ENCODE measurements around the gene PSMA5. TPM values are rescaled to one million over a fixed set of nuclear protein-coding genes. Genes with fewer than 3 reads are reported as not detected.

The PSMA5 gene
- total RNA-seq, 6 experiments from 2014 or later, result 145 to 195 (median 188) TPM

DNA sequence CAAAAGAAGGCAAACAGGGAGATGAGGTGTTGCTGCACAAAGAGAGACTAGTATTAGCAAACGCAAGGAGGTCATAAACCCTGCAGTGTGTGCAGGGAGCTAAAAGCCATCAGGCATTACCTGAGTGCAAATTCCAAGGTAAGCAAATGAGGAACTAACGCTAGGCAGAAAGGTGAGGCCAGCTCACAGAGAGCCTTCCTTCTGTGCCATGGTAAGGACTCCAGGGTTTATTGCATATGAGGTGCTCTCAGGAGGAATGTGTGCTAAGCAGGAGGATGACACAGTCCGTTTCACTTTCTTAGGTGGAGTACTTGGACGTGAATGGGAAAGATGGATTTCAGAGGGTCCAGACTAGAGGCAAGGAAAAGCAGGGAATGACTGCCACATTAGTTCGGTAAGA is 74.8 kb downstream of the PSMA5 start:
- Mint-ChIP-seq H3K9me3 (no peaks in the 10 kb centered on the region), H3K4me1 (ENCODE audit: low read depth) (no peaks in the 10 kb centered on the region), H3K27me3 (ENCODE audit: insufficient read depth) (no peaks in the 10 kb centered on the region; the same call in 1 of the 2 replicates), H3K36me3 (ENCODE audit: low read depth) (no peaks in the 10 kb centered on the region), H3K4me3 (no peak overlapping the region), H3K27ac (no peak overlapping the region)
- no peak for DNase-seq
- TF ChIP-seq, protein P1, sequence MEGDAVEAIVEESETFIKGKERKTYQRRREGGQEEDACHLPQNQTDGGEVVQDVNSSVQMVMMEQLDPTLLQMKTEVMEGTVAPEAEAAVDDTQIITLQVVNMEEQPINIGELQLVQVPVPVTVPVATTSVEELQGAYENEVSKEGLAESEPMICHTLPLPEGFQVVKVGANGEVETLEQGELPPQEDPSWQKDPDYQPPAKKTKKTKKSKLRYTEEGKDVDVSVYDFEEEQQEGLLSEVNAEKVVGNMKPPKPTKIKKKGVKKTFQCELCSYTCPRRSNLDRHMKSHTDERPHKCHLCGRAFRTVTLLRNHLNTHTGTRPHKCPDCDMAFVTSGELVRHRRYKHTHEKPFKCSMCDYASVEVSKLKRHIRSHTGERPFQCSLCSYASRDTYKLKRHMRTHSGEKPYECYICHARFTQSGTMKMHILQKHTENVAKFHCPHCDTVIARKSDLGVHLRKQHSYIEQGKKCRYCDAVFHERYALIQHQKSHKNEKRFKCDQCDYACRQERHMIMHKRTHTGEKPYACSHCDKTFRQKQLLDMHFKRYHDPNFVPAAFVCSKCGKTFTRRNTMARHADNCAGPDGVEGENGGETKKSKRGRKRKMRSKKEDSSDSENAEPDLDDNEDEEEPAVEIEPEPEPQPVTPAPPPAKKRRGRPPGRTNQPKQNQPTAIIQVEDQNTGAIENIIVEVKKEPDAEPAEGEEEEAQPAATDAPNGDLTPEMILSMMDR (IDR thresholded peaks at IDR 0.05), result no peak

DNA sequence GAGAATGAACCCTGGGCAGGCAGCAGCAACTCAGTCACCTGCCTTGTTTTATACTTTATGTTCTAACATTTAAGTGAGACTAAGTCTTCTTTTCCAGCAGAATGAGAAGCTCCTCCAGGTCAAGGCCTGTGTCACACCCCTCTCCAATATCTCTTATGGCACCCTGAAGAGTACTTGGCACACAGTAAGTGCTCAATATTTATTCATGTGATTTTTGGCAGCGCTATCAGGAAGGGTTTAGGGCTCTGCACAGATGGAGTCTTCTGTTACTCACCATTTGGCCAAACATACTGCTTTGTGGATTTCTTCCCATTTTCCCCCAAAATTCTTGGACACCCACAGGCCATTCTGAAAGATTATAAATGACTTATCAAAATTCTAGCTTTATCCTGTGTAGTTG is 75.6 kb downstream of the PSMA5 start:
- TF ChIP-seq, protein P1 (IDR thresholded peaks at IDR 0.05), result no peak
- no peaks in the 10 kb centered on the region; the same call in 1 of the 2 replicates for H3K27me3 Mint-ChIP-seq (ENCODE audit: insufficient read depth)
- no peak for DNase-seq
- H3K9me3 Mint-ChIP-seq, result no peaks in the 10 kb centered on the region
- H3K27ac Mint-ChIP-seq, result no peak overlapping the region
- H3K4me3 Mint-ChIP-seq, result no peak overlapping the region
- H3K4me1 Mint-ChIP-seq (ENCODE audit: low read depth), result no peaks in the 10 kb centered on the region
- no peaks in the 10 kb centered on the region for H3K36me3 Mint-ChIP-seq (ENCODE audit: low read depth)

DNA sequence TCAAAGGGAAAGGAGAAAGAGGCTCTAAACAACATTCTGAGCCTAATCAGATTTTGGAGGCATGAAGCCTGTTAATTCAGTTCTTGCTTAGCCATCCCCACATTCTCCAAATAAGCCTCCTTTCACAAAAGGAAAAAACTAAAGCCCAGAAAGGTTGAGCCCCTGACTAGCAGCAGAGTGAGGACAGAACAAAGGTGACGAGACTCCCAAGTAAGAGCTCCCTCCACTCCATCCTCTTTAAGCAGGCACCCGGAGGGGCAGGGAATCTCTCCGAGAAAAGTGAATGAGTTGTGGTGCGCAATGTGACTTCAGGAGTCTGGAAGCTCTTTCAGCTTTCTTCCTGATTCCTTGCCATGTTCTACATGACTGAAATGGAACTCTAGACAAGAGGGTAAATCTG is 76.1 kb downstream of the PSMA5 start:
- H3K27ac Mint-ChIP-seq, result no peak overlapping the region
- no peaks in the 10 kb centered on the region for H3K9me3 Mint-ChIP-seq
- no peak overlapping the region for H3K4me3 Mint-ChIP-seq
- H3K27me3 Mint-ChIP-seq (ENCODE audit: insufficient read depth), result no peaks in the 10 kb centered on the region; the same call in 1 of the 2 replicates
- no peaks in the 10 kb centered on the region for H3K36me3 Mint-ChIP-seq (ENCODE audit: low read depth)
- H3K4me1 Mint-ChIP-seq (ENCODE audit: low read depth), result no peaks in the 10 kb centered on the region
- DNase-seq, result no peak
- TF ChIP-seq, protein P1 (IDR thresholded peaks at IDR 0.05), result no peak

Other genes starting within 250 kb of the PSMA5 start
- 100 to 1,000 TPM; 165 to 194 (median 176) TPM for gene SARS1, start 212.5 kb downstream of the PSMA5 start, total RNA-seq (2021; fragmentation: NEBNext Ultra II Directional; extraction: Animal tissue kit (Norgen Biotek cat#: 25700))
- 1 to 10 TPM; 1.2 to 1.7 (median 1.4) TPM for gene CELSR2, start 176.9 kb downstream of the PSMA5 start, total RNA-seq (2021; fragmentation: NEBNext Ultra II Directional; extraction: Animal tissue kit (Norgen Biotek cat#: 25700))
- 10 to 100 TPM; 17.0 to 33.1 (median 30.4) TPM for gene PSRC1, start 143.3 kb downstream of the PSMA5 start, total RNA-seq (2021; fragmentation: NEBNext Ultra II Directional; extraction: Animal tissue kit (Norgen Biotek cat#: 25700))
- not detected for gene MYBPHL, start 119.4 kb downstream of the PSMA5 start, total RNA-seq (2021; fragmentation: NEBNext Ultra II Directional; extraction: Animal tissue kit (Norgen Biotek cat#: 25700))
- 10 to 100 TPM; 51.6 to 78.4 (median 58.5) TPM for gene SORT1, start 28.5 kb downstream of the PSMA5 start, total RNA-seq (2021; fragmentation: NEBNext Ultra II Directional; extraction: Animal tissue kit (Norgen Biotek cat#: 25700))
- gene SYPL2, start 40.1 kb upstream of the PSMA5 start, total RNA-seq (2021; fragmentation: NEBNext Ultra II Directional; extraction: Animal tissue kit (Norgen Biotek cat#: 25700)), result 10 to 100 TPM; 16.0 to 34.1 (median 18.5) TPM
- gene ATXN7L2, start 57.5 kb upstream of the PSMA5 start, total RNA-seq (2021; fragmentation: NEBNext Ultra II Directional; extraction: Animal tissue kit (Norgen Biotek cat#: 25700)), result 1 to 10 TPM; 5.6 to 7.3 (median 6.4) TPM
- gene CYB561D1, start 67.6 kb upstream of the PSMA5 start, total RNA-seq (2021; fragmentation: NEBNext Ultra II Directional; extraction: Animal tissue kit (Norgen Biotek cat#: 25700)), result 10 to 100 TPM in 1 of 6 experiments, 1 to 10 TPM in 5; 7.2 to 10.3 (median 8.1) TPM
- gene AMIGO1, start 83.3 kb upstream of the PSMA5 start, total RNA-seq (2021; fragmentation: NEBNext Ultra II Directional; extraction: Animal tissue kit (Norgen Biotek cat#: 25700)), result 1 to 10 TPM; 3.0 to 8.3 (median 4.3) TPM
- under 1 TPM in 1 of 6 experiments, not detected in 5; 0.12 TPM for gene GPR61, start 113.4 kb upstream of the PSMA5 start, total RNA-seq (2021; fragmentation: NEBNext Ultra II Directional; extraction: Animal tissue kit (Norgen Biotek cat#: 25700))
- 10 to 100 TPM; 10.6 to 11.7 (median 11.2) TPM for gene GNAI3, start 122.2 kb upstream of the PSMA5 start, total RNA-seq (2021; fragmentation: NEBNext Ultra II Directional; extraction: Animal tissue kit (Norgen Biotek cat#: 25700))
- under 1 TPM in 3 of 6 experiments, not detected in 3; 0.11 to 0.40 (median 0.34) TPM for gene GNAT2, start 193.2 kb upstream of the PSMA5 start, total RNA-seq (2021; fragmentation: NEBNext Ultra II Directional; extraction: Animal tissue kit (Norgen Biotek cat#: 25700))
- gene AMPD2, start 193.4 kb upstream of the PSMA5 start, total RNA-seq (2021; fragmentation: NEBNext Ultra II Directional; extraction: Animal tissue kit (Norgen Biotek cat#: 25700)), result 100 to 1,000 TPM; 127 to 172 (median 139) TPM
- gene GSTM4, start 229.7 kb upstream of the PSMA5 start, total RNA-seq (2021; fragmentation: NEBNext Ultra II Directional; extraction: Animal tissue kit (Norgen Biotek cat#: 25700)), result 10 to 100 TPM; 16.0 to 27.1 (median 24.8) TPM
- 10 to 100 TPM; 32.4 to 53.4 (median 46.1) TPM for gene GSTM2, start 241.6 kb upstream of the PSMA5 start, total RNA-seq (2021; fragmentation: NEBNext Ultra II Directional; extraction: Animal tissue kit (Norgen Biotek cat#: 25700))